MM.1S (cell line): ENCODE results near the gene MBP.
A peak's percentile ranks its signal among the peaks of the same experiment; 100 is the strongest.

Experiments used
- DNase-seq: peaks from one replicate; pipeline ENCODE4 v3.0.0-alpha.2; 2015
- H2AFZ ChIP-seq: fragments of 300-600 bp; sonication (generic); 2 replicates; pipeline ENCODE4 v1.6.0; 2016; ENCODE audit warnings: antibody characterized with exemption, low read length
- H3F3A ChIP-seq: fragments of 300-600 bp; sonication (generic); 2 replicates; pipeline ENCODE4 v1.6.1; 2016; ENCODE audit warnings: mild to moderate bottlenecking, antibody characterized with exemption, low read length, moderate library complexity, mixed read lengths; ENCODE audit not compliant: insufficient read depth
- H3K27ac ChIP-seq: fragments of 300-600 bp; sonication (generic); 2 replicates; pipeline ENCODE4 v1.5.1; 2016; ENCODE audit warnings: mild to moderate bottlenecking, low read length
- H3K27me3 ChIP-seq: fragments of 300-600 bp; sonication (generic); replicated peaks from 2 replicates; pipeline ENCODE4 v1.6.0; 2016; ENCODE audit warnings: low read length; ENCODE audit not compliant: insufficient read depth
- H3K36me3 ChIP-seq: fragments of 300-600 bp; sonication (generic); replicated peaks from 2 replicates; pipeline ENCODE4 v1.6.1; 2016; ENCODE audit warnings: mild to moderate bottlenecking, low read length, mixed read lengths; ENCODE audit not compliant: insufficient read depth
- H3K4me1 ChIP-seq: fragments of 300-600 bp; sonication (generic); 2 replicates; pipeline ENCODE4 v1.6.1; 2016; ENCODE audit warnings: low read length, mixed read lengths
- H3K4me2 ChIP-seq: fragments of 300-600 bp; sonication (generic); 2 replicates; pipeline ENCODE4 v1.6.0; 2016; ENCODE audit warnings: low read depth, low read length
- H3K4me3 ChIP-seq: fragments of 300-600 bp; sonication (generic); 2 replicates; pipeline ENCODE4 v1.5.1; 2016; ENCODE audit warnings: low read length, mixed read lengths
- H3K79me2 ChIP-seq: fragments of 300-600 bp; sonication (generic); 2 replicates; pipeline ENCODE4 v1.6.1; 2016; ENCODE audit warnings: mixed run types, low read length, mixed read lengths
- H3K9ac ChIP-seq: fragments of 300-600 bp; sonication (generic); 2 replicates; pipeline ENCODE4 v1.6.1; 2016; ENCODE audit warnings: low read length, mixed read lengths
- H3K9me2 ChIP-seq: fragments of 300-600 bp; sonication (generic); replicated peaks from 2 replicates; pipeline ENCODE4 v1.6.1; 2016; ENCODE audit warnings: mild to moderate bottlenecking, low read length, mixed read lengths; ENCODE audit not compliant: insufficient read depth
- H3K9me3 ChIP-seq: fragments of 300-600 bp; sonication (generic); replicated peaks from 2 replicates; pipeline ENCODE4 v1.6.1; 2016; ENCODE audit warnings: mild to moderate bottlenecking, low read length, mixed read lengths; ENCODE audit not compliant: insufficient read depth
- H4K20me1 ChIP-seq: fragments of 300-600 bp; sonication (generic); 2 replicates; pipeline ENCODE4 v1.6.1; 2016; ENCODE audit warnings: mild to moderate bottlenecking, low read length, moderate library complexity, mixed read lengths; ENCODE audit not compliant: insufficient read depth
- EZH2 ChIP-seq: fragments of 300-600 bp; sonication (generic); optimal IDR thresholded peaks from 2 replicates; pipeline ENCODE3; 2017; ENCODE audit warnings: low read depth, mild to moderate bottlenecking, antibody characterized with exemption, low read length, mixed read lengths
- EZH2phosphoT487 ChIP-seq: fragments of 300-600 bp; sonication (generic); IDR thresholded peaks from 2 replicates; pipeline ENCODE4 v1.6.1; 2018; ENCODE audit warnings: antibody characterized with exemption, low read length
- TF ChIP-seq, protein P1 (sequence below): fragments of 300-600 bp; sonication (generic); IDR thresholded peaks from 2 replicates; pipeline ENCODE4 v1.5.1; 2016; ENCODE audit warnings: antibody characterized with exemption, low read length, mixed read lengths

The MBP gene

DNA sequence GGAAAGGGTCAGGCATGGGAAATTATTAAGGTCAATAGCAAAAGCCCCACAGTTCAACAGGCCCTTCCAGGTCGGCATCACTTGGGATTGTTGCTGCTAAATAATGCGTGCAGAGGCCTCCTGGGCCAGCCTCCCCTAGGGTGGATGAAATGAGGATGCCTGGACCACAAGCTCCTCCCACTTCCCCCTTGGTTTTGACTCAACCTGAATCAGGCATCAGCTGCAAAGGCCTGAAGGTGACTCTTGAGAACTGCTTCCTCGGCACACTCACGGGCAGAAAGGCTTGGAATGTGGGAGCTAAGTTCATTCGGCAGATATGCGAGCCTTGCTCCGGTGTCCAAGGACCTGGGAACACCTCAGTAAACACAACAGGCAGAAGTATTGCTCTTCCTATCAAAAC is 69.3 kb downstream of the MBP start:
- H3K27me3 ChIP-seq = no peaks in the 10 kb centered on the region
- H3K27ac ChIP-seq = peak overlapping the region; percentile 98
- DNase-seq = peak; percentile 76
- H3K9me3 ChIP-seq = no peaks in the 10 kb centered on the region
- peak overlapping the region; percentile 22; the same call in 1 of the 2 replicates for H3K4me3 ChIP-seq
- H3K9me2 ChIP-seq = no peaks in the 10 kb centered on the region
- peaks cover 22% of the 10 kb centered on the region for H3F3A ChIP-seq
- peaks cover 50% of the 10 kb centered on the region for H3K4me1 ChIP-seq
- H2AFZ ChIP-seq = no peak overlapping the region; the same call in 1 of the 2 replicates
- peak overlapping the region; percentile 46; the same call in 1 of the 2 replicates for H3K9ac ChIP-seq
- H4K20me1 ChIP-seq = no peaks in the 10 kb centered on the region
- no peaks in the 10 kb centered on the region; the same call in 1 of the 2 replicates for H3K79me2 ChIP-seq
- H3K4me2 ChIP-seq = peak overlapping the region; percentile 59
- TF ChIP-seq EZH2phosphoT487 (no peak), EZH2 (no peak)
- TF ChIP-seq, protein P1, sequence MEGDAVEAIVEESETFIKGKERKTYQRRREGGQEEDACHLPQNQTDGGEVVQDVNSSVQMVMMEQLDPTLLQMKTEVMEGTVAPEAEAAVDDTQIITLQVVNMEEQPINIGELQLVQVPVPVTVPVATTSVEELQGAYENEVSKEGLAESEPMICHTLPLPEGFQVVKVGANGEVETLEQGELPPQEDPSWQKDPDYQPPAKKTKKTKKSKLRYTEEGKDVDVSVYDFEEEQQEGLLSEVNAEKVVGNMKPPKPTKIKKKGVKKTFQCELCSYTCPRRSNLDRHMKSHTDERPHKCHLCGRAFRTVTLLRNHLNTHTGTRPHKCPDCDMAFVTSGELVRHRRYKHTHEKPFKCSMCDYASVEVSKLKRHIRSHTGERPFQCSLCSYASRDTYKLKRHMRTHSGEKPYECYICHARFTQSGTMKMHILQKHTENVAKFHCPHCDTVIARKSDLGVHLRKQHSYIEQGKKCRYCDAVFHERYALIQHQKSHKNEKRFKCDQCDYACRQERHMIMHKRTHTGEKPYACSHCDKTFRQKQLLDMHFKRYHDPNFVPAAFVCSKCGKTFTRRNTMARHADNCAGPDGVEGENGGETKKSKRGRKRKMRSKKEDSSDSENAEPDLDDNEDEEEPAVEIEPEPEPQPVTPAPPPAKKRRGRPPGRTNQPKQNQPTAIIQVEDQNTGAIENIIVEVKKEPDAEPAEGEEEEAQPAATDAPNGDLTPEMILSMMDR = no peak
- no peaks in the 10 kb centered on the region for H3K36me3 ChIP-seq

DNA sequence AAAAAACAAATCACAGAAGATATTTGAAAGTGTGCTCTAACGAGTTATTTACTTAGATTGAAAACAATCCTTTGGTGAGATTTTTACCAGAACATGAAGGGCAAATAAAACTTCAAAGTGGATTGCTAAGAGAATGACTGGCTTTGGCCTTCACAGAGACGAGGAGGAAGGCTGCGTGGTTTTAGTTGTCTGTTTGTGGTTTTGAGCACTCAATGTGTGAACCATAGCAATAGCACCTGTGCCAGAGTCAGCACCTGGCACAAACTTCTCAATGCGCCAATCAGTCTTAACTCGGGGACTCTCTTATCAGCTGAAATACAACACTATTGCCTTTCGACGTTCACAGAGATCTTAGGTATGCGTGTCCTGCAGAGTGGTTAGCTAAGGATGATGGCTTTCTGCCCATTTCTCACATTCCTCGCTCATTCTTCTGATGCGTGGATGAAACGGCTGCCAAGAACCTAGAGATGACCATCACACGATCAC is 70.0 kb downstream of the MBP start:
- no peaks in the 10 kb centered on the region; the same call in 1 of the 2 replicates for H3K79me2 ChIP-seq
- H3K27me3 ChIP-seq = no peaks in the 10 kb centered on the region
- H3K9me2 ChIP-seq = no peaks in the 10 kb centered on the region
- peaks cover 50% of the 10 kb centered on the region for H3K4me1 ChIP-seq
- H2AFZ ChIP-seq = peak overlapping the region; percentile 65; the same call in 1 of the 2 replicates
- H3K36me3 ChIP-seq = no peaks in the 10 kb centered on the region
- DNase-seq = peak; percentile 93
- H3K27ac ChIP-seq = peak overlapping the region; percentile 98
- peak overlapping the region; percentile 22; the same call in 1 of the 2 replicates for H3K4me3 ChIP-seq
- H4K20me1 ChIP-seq = no peaks in the 10 kb centered on the region
- H3K9ac ChIP-seq = peak overlapping the region; percentile 60
- no peak for TF ChIP-seq EZH2
- TF ChIP-seq, protein P1 = no peak
- no peak for TF ChIP-seq EZH2phosphoT487
- H3F3A ChIP-seq = peaks cover 22% of the 10 kb centered on the region
- no peaks in the 10 kb centered on the region for H3K9me3 ChIP-seq
- peak overlapping the region; percentile 59 for H3K4me2 ChIP-seq

DNA sequence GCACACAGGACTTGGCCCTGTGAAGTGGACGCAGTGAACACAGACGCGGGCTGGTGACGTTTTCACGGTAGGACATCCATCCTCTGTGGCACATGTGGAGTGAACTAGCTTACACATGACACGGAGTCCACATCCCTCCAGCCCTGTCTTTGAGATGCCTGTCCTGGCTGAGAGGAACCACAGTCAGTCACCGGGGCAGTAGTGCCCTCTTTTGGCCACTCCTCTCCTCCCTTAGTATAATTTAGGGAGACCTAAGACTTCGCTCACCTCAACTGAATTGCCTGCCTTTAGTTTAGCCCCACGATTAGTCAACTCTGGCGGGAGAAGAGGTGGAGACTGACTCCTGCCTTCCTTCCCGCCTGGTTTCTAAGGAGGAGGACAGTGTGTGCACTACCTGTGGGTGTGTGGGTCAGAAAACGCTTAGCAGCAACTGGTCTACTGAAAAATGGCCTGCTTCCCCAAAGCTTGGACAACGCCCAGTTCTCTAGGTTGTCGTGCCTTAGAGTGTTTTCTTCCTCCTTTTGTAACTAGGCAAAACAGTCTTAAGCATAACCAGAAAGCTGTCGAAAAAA is 70.6 kb downstream of the MBP start:
- H4K20me1 ChIP-seq = no peaks in the 10 kb centered on the region
- no peak for TF ChIP-seq EZH2
- TF ChIP-seq EZH2phosphoT487 = no peak
- TF ChIP-seq, protein P1 = peak; percentile 35
- peaks cover 22% of the 10 kb centered on the region for H3F3A ChIP-seq
- H3K4me3 ChIP-seq = no peak overlapping the region; the same call in 1 of the 2 replicates
- no peaks in the 10 kb centered on the region for H3K9me2 ChIP-seq
- peak; percentile 39 for DNase-seq
- H3K4me2 ChIP-seq = peak overlapping the region; percentile 57
- peak overlapping the region; percentile 60 for H3K9ac ChIP-seq
- H3K79me2 ChIP-seq = no peaks in the 10 kb centered on the region; the same call in 1 of the 2 replicates
- H3K27me3 ChIP-seq = no peaks in the 10 kb centered on the region
- H3K27ac ChIP-seq = peak overlapping the region; percentile 98
- no peaks in the 10 kb centered on the region for H3K9me3 ChIP-seq
- peaks cover 50% of the 10 kb centered on the region for H3K4me1 ChIP-seq
- H2AFZ ChIP-seq = peak overlapping the region; percentile 65
- no peaks in the 10 kb centered on the region for H3K36me3 ChIP-seq
